Activated CD8-positive, alpha-beta memory T cell treated with anti-CD3 and anti-CD28 coated beads, Interleukin-2, amount 10 ng/mL, durations not matched to agents 7 days and 5 days (primary cell): ENCODE data around the gene DYSF. TPM values are rescaled to one million over a fixed set of nuclear protein-coding genes. Genes with fewer than 3 reads are reported as not detected.

Experiments used
- ATAC-seq: fragments of 150-1000 bp; cut with Tn5 transposase; one replicate; pipeline ENCODE4 v1.10.0; 2021; ENCODE audit warnings: moderate library complexity
- CTCF ChIA-PET: fragments of 350-600 bp; sonication (Branson Sonifier 250); formaldehyde crosslinking; loops from one replicate; lab custom pipeline; 2021; ENCODE audit warnings: antibody characterized with exemption; lab: Charles Lee
- DNase-seq: peaks from one replicate; pipeline ENCODE4 v3.0.0-alpha.2; 2020
- H3K27ac Mint-ChIP-seq: one replicate; pipeline ENCODE4 v1.8.0; 2021; ENCODE audit warnings: mild to moderate bottlenecking, mixed read lengths
- H3K27me3 Mint-ChIP-seq: one replicate; pipeline ENCODE4 v1.8.0; 2021; ENCODE audit warnings: mixed read lengths
- H3K36me3 Mint-ChIP-seq: one replicate; pipeline ENCODE4 v1.8.0; 2021; ENCODE audit warnings: mild to moderate bottlenecking, mixed read lengths
- H3K4me1 Mint-ChIP-seq: one replicate; pipeline ENCODE4 v1.8.0; 2021; ENCODE audit warnings: mixed read lengths
- H3K4me3 Mint-ChIP-seq: one replicate; pipeline ENCODE4 v1.8.0; 2021; ENCODE audit warnings: mild to moderate bottlenecking, moderate library complexity, mixed read lengths
- H3K9me3 Mint-ChIP-seq: one replicate; pipeline ENCODE4 v1.8.0; 2022; ENCODE audit warnings: low read depth, mixed read lengths
- total RNA-seq, 2 experiments: library from RNA; stranded (reverse); gene quantifications; one replicate each; pipeline ENCODE4 v1.2.3, GENCODE V29; 2021

DYSF gene
- total RNA-seq, 2 experiments from 2014 or later, result 7.3 to 8.9 TPM

DNA sequence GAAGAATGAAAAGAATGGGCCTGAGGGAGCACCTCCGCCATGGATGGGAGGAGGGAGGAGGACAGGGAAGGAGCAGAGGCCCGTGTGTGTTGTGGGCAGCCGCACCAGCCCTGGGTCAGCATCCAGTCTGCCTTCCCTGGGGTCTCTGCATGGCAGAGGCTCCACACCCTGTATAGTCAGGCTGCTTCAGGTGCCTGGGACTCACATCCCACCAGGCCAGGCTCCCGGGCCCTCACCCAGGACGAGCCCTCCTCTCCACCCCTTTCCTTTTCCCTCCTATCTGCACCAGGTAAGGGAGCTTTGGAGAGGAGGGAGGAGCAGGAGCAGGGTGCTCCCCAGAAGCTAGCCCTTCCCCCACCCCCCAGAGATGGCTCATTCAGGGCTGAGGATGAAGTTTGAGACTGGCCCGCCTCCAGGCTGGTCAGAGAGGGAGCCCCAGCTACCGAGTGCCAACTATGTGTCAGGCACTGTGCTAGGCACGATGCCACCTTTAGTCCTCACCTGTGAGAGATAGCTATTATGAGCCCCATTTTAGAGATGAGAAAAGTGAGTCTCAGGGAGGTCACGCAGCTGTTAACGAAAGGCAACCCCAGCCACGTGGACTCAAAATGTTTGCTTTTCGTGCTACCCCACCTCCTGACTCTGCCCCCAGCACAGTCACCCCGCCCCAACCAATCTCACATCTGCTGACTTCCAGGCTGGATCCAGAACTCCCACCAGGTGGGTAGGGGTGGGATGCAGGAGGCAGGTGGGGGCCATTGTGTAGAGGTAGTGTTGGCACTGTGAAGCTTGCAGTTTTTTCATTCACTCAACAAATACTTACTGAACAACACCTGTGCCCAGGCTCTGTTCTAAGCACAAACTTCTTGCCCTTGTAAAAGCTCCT, 242.1 kb downstream of the DYSF start:
- no peaks in the 10 kb centered on the region for H3K36me3 Mint-ChIP-seq
- no peak for ATAC-seq
- no peak for DNase-seq
- H3K27ac Mint-ChIP-seq, result no peak overlapping the region
- CTCF ChIA-PET, result no interaction called here
- peaks cover 2% of the 10 kb centered on the region for H3K27me3 Mint-ChIP-seq
- H3K4me3 Mint-ChIP-seq, result no peak overlapping the region
- no peaks in the 10 kb centered on the region for H3K9me3 Mint-ChIP-seq
- no peaks in the 10 kb centered on the region for H3K4me1 Mint-ChIP-seq

DNA sequence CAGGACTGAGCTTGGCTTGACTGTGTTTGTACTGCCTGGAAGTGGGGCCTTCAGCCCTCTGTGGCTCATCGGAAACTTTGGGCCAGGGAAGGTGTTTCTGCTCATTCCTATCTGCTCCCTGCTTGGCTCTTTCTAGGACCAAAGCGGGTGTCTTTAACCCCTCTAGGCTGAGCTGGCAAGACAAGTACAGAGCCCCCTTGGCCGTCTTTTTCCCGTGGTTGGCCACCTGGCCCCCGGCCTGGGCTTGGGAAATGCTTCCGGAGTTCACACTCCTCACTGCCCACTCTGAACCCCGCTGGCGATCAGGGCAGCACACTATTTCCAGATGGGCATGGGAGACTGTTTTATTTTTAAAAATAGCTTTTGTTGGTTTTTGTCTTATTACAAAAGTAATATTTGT, 243.0 kb downstream of the DYSF start:
- H3K9me3 Mint-ChIP-seq, result no peaks in the 10 kb centered on the region
- ATAC-seq, result no peak
- DNase-seq, result no peak
- no peaks in the 10 kb centered on the region for H3K4me1 Mint-ChIP-seq
- H3K27ac Mint-ChIP-seq, result no peak overlapping the region
- H3K27me3 Mint-ChIP-seq, result no peaks in the 10 kb centered on the region
- H3K4me3 Mint-ChIP-seq, result no peak overlapping the region
- H3K36me3 Mint-ChIP-seq, result no peaks in the 10 kb centered on the region
- CTCF ChIA-PET, result no interaction called here

DNA sequence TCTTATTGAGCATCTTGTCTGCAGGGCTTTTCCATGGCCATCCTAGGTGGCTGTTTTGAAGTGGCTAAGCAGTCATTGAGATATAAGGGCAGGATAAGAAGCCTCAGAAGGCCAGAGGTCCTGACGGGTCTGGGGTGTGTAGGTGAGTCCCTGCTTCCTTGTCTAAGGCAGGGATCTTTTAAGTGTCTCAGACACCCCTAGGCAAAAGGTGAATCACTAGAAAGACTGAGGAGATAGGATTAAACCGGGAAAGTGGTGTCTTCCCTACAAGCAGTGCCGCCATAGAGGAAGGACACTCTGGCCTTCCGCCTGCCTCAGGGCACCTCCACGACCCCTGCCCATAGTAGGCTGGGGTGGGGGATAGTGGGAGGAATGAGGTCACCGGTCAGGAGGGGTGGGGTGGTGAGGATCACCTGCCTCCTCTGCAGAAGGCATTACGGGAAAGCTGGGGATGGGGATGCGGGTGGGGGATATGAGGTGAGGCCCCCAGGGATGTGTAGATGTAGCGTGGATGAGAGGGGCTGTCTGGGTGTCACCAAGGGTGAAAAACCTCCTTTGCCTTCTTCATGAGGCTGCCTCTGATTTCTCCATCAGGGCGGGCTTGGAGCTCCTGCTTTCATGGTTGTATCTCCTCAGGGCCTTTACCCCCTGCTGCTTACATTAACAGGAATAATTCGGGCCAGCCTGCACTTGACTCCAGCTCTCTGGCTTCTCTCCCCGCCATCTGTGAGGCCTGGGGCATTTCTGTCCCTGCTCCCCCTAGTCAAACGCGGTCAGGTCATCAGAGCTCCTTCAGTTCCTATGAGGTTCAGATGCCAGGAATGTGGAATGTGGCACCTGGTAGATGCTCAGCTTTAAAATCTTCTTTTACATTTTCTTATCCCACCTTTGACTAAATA, 244.0 kb downstream of the DYSF start:
- Mint-ChIP-seq H3K36me3 (no peaks in the 10 kb centered on the region), H3K4me1 (no peaks in the 10 kb centered on the region), H3K9me3 (no peaks in the 10 kb centered on the region), H3K27ac (no peak overlapping the region), H3K4me3 (no peak overlapping the region), H3K27me3 (no peaks in the 10 kb centered on the region)
- ATAC-seq, result no peak
- CTCF ChIA-PET, result no interaction called here
- DNase-seq, result no peak

DNA sequence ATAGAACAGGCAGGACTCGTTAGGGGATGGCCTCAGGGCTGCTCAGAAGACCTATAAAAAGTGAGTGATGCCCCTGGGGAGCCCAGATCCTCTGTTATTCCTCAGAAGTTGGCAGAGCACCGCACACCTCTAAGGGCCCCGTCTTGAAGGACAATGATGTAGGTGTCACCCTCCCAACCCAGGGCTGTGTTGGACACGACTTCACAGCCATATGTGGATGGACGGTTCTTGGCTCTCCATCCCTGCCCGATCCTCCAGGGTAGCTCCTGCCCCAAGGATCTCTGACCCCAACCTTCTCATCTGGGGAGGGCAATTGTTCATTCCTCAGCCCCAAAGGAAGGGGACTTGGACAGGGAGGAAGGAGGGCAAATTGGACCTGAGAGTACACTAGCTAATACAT, 246.1 kb downstream of the DYSF start:
- Mint-ChIP-seq H3K27ac (no peak overlapping the region), H3K4me3 (no peak overlapping the region), H3K27me3 (no peaks in the 10 kb centered on the region), H3K9me3 (no peaks in the 10 kb centered on the region), H3K4me1 (no peaks in the 10 kb centered on the region), H3K36me3 (no peaks in the 10 kb centered on the region)
- no peak for ATAC-seq
- CTCF ChIA-PET, result no interaction called here
- no peak for DNase-seq

DNA sequence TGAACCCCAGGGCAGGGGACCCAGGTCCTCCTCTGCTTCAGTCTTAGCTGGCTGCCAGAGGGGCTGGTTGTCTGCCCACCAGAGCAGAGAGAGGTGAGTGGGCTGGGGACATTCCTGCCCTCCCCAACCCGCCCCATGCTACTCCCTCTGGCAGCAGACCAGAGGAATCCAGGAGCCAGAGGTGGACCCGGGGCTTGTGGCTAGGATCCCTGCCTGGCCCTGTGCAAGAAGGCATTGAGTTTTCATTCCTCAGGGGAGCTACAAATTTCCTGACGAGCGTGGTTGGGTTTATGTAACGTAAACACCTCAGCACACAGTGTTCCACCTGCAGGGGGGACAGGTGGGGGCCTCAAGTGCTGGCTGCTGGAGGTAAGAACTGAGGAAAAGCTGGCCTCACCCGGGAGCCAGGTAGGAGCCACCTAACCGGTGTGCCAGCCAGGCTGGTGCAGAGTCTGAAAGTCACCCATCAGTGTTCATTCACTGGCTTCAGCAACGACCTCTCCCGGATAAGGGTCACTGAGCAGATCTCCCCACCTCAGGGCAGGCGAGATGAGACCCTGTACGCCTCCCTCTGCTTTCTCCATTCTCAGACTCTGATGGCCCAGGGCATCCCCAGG, 246.8 kb downstream of the DYSF start:
- no peaks in the 10 kb centered on the region for H3K36me3 Mint-ChIP-seq
- H3K4me1 Mint-ChIP-seq, result no peaks in the 10 kb centered on the region
- CTCF ChIA-PET, result no interaction called here
- ATAC-seq (no peak), DNase-seq (no peak)
- no peak overlapping the region for H3K4me3 Mint-ChIP-seq
- no peak overlapping the region for H3K27ac Mint-ChIP-seq
- H3K9me3 Mint-ChIP-seq, result no peaks in the 10 kb centered on the region
- no peaks in the 10 kb centered on the region for H3K27me3 Mint-ChIP-seq

DNA sequence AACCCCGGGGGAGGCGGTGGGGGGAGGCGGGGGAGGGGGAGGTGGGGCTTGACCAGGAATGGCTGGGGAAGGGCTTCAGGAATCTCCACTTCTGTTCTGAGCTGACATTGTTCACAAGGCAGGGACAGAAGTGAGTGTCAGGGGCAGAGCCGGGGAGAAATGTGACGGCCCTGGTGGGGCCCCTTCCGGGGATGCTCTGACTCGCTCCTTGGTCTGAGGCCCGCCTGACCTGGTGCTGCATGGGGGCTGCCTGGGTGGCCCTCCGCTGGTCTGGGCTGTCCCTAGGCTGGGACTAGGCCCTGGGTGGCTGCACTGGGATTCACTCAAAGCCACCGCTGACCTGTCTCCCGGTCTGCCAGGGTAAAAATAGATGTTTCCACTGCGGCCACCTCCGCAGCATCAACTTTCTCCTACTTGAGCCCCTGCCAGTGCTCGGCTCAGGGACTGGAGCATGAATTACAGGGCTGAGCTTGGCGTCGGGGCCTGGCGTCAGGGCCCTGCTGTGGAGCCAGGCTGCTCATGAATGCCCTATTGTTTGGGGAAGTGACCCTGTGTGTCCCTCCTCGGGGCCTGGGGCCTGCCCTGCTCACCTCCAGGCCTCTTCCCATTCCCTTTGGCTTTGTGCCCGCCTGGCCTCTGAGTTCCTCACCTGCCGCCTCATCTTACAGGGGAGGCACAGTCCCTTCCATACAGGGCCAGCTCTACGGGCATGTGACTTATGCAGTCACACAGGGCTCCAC, 247.5 kb downstream of the DYSF start:
- H3K27me3 Mint-ChIP-seq, result no peaks in the 10 kb centered on the region
- H3K27ac Mint-ChIP-seq, result no peak overlapping the region
- CTCF ChIA-PET, result no interaction called here

DNA sequence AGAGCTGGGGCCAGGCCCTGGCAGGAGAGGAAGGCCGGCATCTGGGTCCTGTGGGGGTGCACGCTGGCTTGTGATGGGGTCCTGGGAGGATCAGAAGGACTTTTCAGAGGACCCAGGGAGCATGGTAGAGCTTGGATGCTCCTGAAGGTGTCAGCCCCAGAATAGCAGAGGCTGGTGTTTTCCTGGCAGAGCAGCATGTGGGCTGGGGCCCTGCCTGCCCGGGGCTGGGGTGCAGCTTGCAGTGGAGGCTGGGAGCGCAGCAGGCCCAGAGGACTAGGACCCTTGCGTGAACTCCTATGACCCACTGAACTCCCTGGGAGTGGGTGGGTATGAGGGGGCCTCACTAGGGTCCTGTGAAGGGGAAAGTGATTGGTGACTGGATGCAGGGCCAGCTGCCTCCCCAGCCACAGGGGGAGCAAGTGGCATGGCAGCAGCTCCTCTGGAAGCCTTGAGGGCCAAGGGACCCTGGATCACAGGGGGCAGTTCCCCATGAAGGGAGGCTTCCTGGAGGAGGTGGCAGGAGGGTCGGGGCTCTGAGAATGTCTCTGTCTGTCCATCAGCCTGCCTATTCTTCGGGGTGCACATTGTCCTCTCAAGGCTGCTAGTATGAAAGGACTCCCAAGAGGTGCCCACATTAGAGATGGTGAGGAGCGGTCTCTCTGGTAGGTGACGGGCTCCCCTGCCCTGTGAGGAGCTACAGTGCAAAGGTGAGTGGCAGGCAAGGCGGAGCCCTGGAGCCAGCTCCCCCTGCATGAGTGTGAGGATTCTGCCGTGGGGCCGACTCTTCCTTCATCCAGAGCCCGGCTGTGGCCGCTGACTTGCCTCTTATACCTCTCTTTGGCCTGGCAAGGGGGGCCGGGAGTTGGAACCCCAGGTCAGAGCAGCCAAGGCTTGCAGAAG, 249.0 kb downstream of the DYSF start:
- Mint-ChIP-seq H3K4me3 (no peak overlapping the region), H3K4me1 (no peaks in the 10 kb centered on the region), H3K9me3 (no peaks in the 10 kb centered on the region), H3K36me3 (no peaks in the 10 kb centered on the region), H3K27ac (no peak overlapping the region), H3K27me3 (no peaks in the 10 kb centered on the region)
- ATAC-seq, result no peak
- CTCF ChIA-PET, result no interaction called here
- DNase-seq, result no peak

More for the DNA sequence above, 247.5 kb downstream of the DYSF start:
- DNase-seq (no peak), ATAC-seq (no peak)
- Mint-ChIP-seq H3K9me3 (no peaks in the 10 kb centered on the region), H3K4me1 (no peaks in the 10 kb centered on the region), H3K4me3 (no peak overlapping the region), H3K36me3 (no peaks in the 10 kb centered on the region)

DNA sequence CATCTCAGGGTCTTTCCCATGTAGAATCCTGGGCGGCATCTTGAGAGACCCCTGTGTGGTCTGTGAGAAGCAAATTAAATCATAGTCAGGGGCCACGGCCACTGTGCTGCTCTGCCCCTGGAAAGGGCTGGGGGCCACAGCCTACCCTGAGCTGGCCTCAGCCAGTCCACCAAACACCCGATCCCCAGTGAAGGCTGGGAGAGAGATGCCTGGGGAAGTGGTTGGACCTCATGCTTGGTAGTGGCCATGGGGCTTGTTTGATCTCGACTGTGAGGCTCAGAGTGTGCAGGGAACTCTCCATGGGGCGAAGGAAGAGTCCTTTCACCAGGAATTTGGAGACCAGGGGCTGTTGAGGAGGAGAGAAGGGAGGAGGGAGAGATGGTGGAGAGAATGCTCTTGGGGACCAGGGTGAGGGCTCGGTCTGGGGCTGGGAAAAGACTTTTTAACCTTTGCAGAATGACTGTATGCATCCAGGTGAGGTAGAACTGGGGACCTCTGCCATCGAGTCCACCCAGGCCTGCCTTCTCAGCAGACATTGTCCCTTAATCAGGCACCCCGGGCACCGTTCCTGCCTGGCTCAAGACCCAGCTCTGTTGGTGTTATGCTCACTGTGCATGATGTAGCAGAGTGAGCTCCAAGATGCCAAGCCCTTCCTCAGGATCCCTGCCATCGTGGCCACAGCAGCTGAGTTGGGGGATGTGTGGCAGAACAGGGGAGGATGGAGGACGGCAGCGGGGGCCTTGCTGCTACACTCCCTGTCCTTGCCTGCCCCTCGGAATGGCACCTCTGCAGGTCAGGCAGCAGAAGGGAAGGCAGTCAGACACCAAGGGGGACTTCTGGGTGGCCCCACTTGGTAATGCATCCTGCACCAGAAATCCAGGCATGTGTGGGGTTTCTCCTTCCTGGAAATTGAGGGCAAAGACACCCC, 249.9 kb downstream of the DYSF start:
- CTCF ChIA-PET, result interaction anchor here (0.7 kb wide), 1 partner anchor 157 kb away, joined by 3 read pairs; no protein-coding TSS in a partner anchor
- Mint-ChIP-seq H3K4me1 (no peaks in the 10 kb centered on the region), H3K27ac (no peak overlapping the region), H3K4me3 (no peak overlapping the region), H3K27me3 (no peaks in the 10 kb centered on the region), H3K9me3 (no peaks in the 10 kb centered on the region), H3K36me3 (no peaks in the 10 kb centered on the region)
- no peak for DNase-seq
- ATAC-seq, result no peak

DNA sequence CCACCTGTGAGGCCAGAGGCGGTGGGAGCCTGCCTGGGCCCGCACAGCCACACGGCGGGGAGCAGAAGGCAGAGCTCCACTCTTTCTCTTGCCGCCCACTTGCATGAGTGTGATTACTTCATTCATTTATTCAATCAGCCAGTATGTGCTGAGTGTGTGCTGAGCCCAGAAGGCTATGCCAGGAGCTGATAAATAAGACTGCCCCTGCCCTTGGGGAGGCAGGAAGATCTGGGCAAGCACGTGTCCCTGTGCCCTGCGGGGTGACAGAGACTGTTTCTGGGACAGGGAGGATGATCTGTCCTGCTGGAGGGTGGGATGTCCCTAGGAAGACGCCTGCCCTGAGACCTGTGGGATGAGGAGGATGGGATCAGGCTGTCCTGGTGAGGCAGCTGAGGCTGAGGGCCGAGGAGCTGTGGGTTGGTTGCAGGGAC, 250.8 kb downstream of the DYSF start:
- H3K9me3 Mint-ChIP-seq, result no peaks in the 10 kb centered on the region
- H3K27me3 Mint-ChIP-seq, result no peaks in the 10 kb centered on the region
- H3K36me3 Mint-ChIP-seq, result no peaks in the 10 kb centered on the region
- CTCF ChIA-PET, result interaction anchor here (0.7 kb wide), 1 partner anchor 158 kb away, joined by 3 read pairs; no protein-coding TSS in a partner anchor
- no peak for ATAC-seq
- H3K27ac Mint-ChIP-seq, result no peak overlapping the region
- no peaks in the 10 kb centered on the region for H3K4me1 Mint-ChIP-seq
- H3K4me3 Mint-ChIP-seq, result no peak overlapping the region
- no peak for DNase-seq

DNA sequence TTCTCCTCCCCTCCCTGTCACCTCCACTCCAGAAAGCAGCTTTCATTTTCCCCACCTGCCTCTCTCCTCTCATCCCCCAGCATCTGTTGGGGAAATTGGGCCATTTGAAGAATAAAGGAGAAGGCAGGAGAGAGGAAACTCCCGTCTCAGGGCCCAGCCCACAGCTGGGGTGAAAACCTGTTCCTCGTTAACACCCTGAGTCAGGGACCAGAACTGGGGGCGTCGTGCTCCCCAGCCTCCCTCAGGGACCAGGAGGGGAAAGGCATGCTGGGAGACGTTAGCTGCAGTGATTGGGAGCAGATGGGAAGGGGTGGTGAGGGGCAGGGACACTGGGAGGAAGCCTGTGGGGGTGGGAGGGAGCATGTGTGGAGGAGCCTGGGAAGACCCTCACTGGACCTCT, 251.3 kb downstream of the DYSF start:
- Mint-ChIP-seq H3K36me3 (no peaks in the 10 kb centered on the region), H3K9me3 (no peaks in the 10 kb centered on the region), H3K4me3 (no peak overlapping the region), H3K27ac (no peak overlapping the region), H3K27me3 (no peaks in the 10 kb centered on the region), H3K4me1 (no peaks in the 10 kb centered on the region)
- CTCF ChIA-PET, result no interaction called here
- no peak for DNase-seq
- ATAC-seq, result no peak

DNA sequence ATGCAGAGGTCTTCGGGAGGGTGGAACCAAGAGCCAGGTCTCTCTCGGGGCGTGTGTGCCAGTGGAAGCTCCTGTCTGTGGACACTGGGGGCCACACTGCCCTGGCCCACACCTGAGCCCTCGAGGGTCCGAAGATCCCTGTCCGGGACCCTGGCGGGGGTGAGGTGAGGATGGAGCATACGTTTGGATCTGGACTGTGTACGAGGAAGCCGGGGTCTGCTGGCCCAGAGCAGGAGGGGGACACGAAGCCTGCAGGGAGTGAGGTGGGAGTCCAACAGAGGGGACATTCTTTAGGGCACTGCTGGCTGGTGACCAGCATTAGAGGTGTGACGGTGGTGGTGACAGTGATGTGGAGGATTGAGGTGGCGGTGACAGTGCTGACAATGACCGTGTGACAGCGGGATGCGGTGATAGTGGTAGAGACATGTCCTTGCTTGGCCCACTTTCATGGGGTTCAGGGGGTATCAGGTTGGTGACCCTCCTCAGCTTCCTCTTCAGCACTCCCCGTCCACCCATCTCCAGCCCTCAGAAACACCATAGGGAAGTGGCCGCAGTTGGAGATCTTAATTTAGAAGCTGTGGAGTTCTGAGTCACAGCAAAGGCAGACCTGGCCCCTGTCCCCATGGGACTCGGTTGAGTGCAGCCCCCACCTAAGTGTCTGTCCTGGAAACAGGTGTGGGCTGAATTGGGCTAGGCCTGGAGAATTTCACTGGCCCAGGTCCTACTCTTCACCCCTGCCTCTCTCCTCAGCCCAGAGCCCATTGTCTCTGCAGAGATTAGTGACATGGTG, 252.0 kb downstream of the DYSF start:
- H3K4me3 Mint-ChIP-seq, result no peak overlapping the region
- no peaks in the 10 kb centered on the region for H3K4me1 Mint-ChIP-seq
- H3K27ac Mint-ChIP-seq, result no peak overlapping the region
- CTCF ChIA-PET, result no interaction called here
- no peak for ATAC-seq
- H3K9me3 Mint-ChIP-seq, result no peaks in the 10 kb centered on the region
- H3K36me3 Mint-ChIP-seq, result no peaks in the 10 kb centered on the region
- no peaks in the 10 kb centered on the region for H3K27me3 Mint-ChIP-seq
- no peak for DNase-seq
